IMR-90 (cell line): ENCODE results near the gene STYXL1. TPM values are rescaled to one million over a fixed set of nuclear protein-coding genes. Genes with fewer than 3 reads are reported as not detected.
A peak's percentile ranks its signal among the peaks of the same experiment; 100 is the strongest.

Experiments
- ATAC-seq: fragments of 200-7000 bp; cut with Tn5 transposase; 2 replicates; pipeline ENCODE4 v1.9.1; 2020; ENCODE audit warnings: low read depth, mild to moderate bottlenecking, moderate library complexity
- BruUV-seq: library from RNA; stranded (reverse); fragments of 400-500 nt; replicated peaks from 2 replicates; lab custom pipeline; 2021; lab: Mats Ljungman, UMichigan
- CTCF ChIA-PET: fragments of 300-600 bp; formaldehyde crosslinking; extraction: SDS; loops from one replicate; lab custom pipeline; 2021; ENCODE audit warnings: antibody characterized with exemption; lab: Yijun Ruan, JAX
- POLR2A ChIA-PET: fragments of 300-600 bp; sonication (Branson Sonifier 250); formaldehyde crosslinking; loops from one replicate; lab custom pipeline; 2022; ENCODE audit warnings: antibody characterized with exemption; ENCODE audit not compliant: unreplicated experiment; lab: Charles Lee
- DNase-seq: peaks from one replicate; pipeline ENCODE4 v3.0.0; 2013
- H2AFZ ChIP-seq: replicated peaks from 2 replicates; pipeline ENCODE3; 2013; ENCODE audit warnings: low read length, mild to moderate bottlenecking; ENCODE audit not compliant: poor library complexity
- H2AK5ac ChIP-seq: 2 replicates; pipeline ENCODE4 v1.6.1; 2013; ENCODE audit warnings: low read depth, low read length, inconsistent platforms
- H2AK9ac ChIP-seq: replicated peaks from 2 replicates; pipeline ENCODE3; 2013; ENCODE audit warnings: mild to moderate bottlenecking, low read depth, low read length, moderate library complexity; ENCODE audit not compliant: poor library complexity
- H2BK120ac ChIP-seq: 2 replicates; pipeline ENCODE4 v1.6.1; 2013; ENCODE audit warnings: low read depth, low read length, inconsistent platforms
- H2BK15ac ChIP-seq: 3 replicates; pipeline ENCODE4 v1.6.1; 2013; ENCODE audit warnings: low read depth, low read length, inconsistent platforms
- H2BK20ac ChIP-seq: 2 replicates; pipeline ENCODE4 v1.6.1; 2013; ENCODE audit warnings: low read depth, mild to moderate bottlenecking, inconsistent platforms, low read length, moderate library complexity
- H2BK5ac ChIP-seq: 2 replicates; pipeline ENCODE4 v1.6.1; 2013; ENCODE audit warnings: mild to moderate bottlenecking, low read depth, low read length, inconsistent platforms; ENCODE audit not compliant: poor library complexity, severe bottlenecking
- H3K14ac ChIP-seq: replicated peaks from 2 replicates; pipeline ENCODE4 v1.6.1; 2013; ENCODE audit warnings: low read depth, low read length, inconsistent platforms
- H3K18ac ChIP-seq: 2 replicates; pipeline ENCODE4 v1.6.1; 2013; ENCODE audit warnings: low read depth, low read length, control low read depth
- H3K23ac ChIP-seq: 2 replicates; pipeline ENCODE4 v1.6.1; 2013; ENCODE audit warnings: low read depth, low read length, inconsistent platforms
- H3K27ac ChIP-seq: 2 replicates; pipeline ENCODE4 v1.5.1; 2013; ENCODE audit warnings: mild to moderate bottlenecking, control low read depth, low read length; ENCODE audit not compliant: insufficient read depth
- H3K27me3 ChIP-seq: 2 replicates; pipeline ENCODE4 v1.6.1; 2013; ENCODE audit warnings: low read length; ENCODE audit not compliant: control insufficient read depth, insufficient read depth
- H3K36me3 ChIP-seq: 2 replicates; pipeline ENCODE4 v1.6.1; 2013; ENCODE audit warnings: low read length, mixed read lengths; ENCODE audit not compliant: control insufficient read depth, insufficient read depth
- H3K4ac ChIP-seq: 2 replicates; pipeline ENCODE4 v1.6.1; 2013; ENCODE audit warnings: low read depth, low read length, inconsistent platforms
- H3K4me1 ChIP-seq: 2 replicates; pipeline ENCODE4 v1.6.1; 2013; ENCODE audit warnings: low read length, mixed read lengths; ENCODE audit not compliant: control insufficient read depth, insufficient read depth
- H3K4me2 ChIP-seq: 2 replicates; pipeline ENCODE4 v1.6.1; 2013; ENCODE audit warnings: low read depth, mild to moderate bottlenecking, control low read depth, low read length, moderate library complexity
- H3K4me3 ChIP-seq: 2 replicates; pipeline ENCODE4 v1.5.1; 2013; ENCODE audit warnings: low read depth, mild to moderate bottlenecking, control low read depth, low read length, moderate library complexity; ENCODE audit not compliant: insufficient read depth
- H3K56ac ChIP-seq: 2 replicates; pipeline ENCODE4 v1.6.1; 2013; ENCODE audit warnings: low read length, inconsistent platforms; ENCODE audit not compliant: insufficient read depth; ENCODE audit errors: extremely low read depth
- H3K79me1 ChIP-seq, 2 experiments: 2 replicates each; pipeline ENCODE4 v1.6.1; 2013; ENCODE audit warnings: low read length in 2 of 2, inconsistent platforms in 1 of 2, low read depth in 1 of 2
- H3K9ac ChIP-seq: 2 replicates; pipeline ENCODE4 v1.6.1; 2013; ENCODE audit warnings: low read depth, low read length, control low read depth
- H3K9me1 ChIP-seq: 2 replicates; pipeline ENCODE4 v1.6.1; 2013; ENCODE audit warnings: low read length, inconsistent platforms; ENCODE audit not compliant: insufficient read depth
- H3K9me3 ChIP-seq: 2 replicates; pipeline ENCODE4 v1.6.1; 2013; ENCODE audit warnings: low read length; ENCODE audit not compliant: control insufficient read depth, insufficient read depth
- H4K20me1 ChIP-seq: 2 replicates; pipeline ENCODE4 v1.6.1; 2013; ENCODE audit warnings: low read length, inconsistent platforms; ENCODE audit not compliant: insufficient read depth
- H4K5ac ChIP-seq: 2 replicates; pipeline ENCODE4 v1.6.1; 2013; ENCODE audit warnings: mild to moderate bottlenecking, low read depth, low read length, control low read depth
- H4K8ac ChIP-seq, 2 experiments: 2 replicates each; pipeline ENCODE4 v1.6.1; 2013; ENCODE audit warnings: low read depth in 2 of 2, low read length in 2 of 2, control low read depth in 1 of 2, inconsistent platforms in 1 of 2
- H4K91ac ChIP-seq: 2 replicates; pipeline ENCODE4 v1.6.1; 2013; ENCODE audit warnings: low read depth, low read length, inconsistent platforms; ENCODE audit not compliant: insufficient read depth
- CEBPB ChIP-seq: IDR thresholded peaks from 2 replicates; pipeline ENCODE4 v1.6.1; 2012; ENCODE audit warnings: low read depth, low read length, improper control_type of control experiment
- CHD1 ChIP-seq: IDR thresholded peaks from 2 replicates; pipeline ENCODE4 v1.6.1; 2012; ENCODE audit warnings: low read depth, low read length, improper control_type of control experiment
- FOS ChIP-seq: fragments of 150-350 bp; IDR thresholded peaks from 2 replicates; pipeline ENCODE4 v1.6.1; 2016; ENCODE audit warnings: low read depth, low read length
- MAZ ChIP-seq: IDR thresholded peaks from 2 replicates; pipeline ENCODE4 v1.6.1; 2012; ENCODE audit warnings: low read depth, mild to moderate bottlenecking, low read length, improper control_type of control experiment, moderate library complexity, borderline replicate concordance
- WGBS, 2 experiments: methylation state at CpG; one replicate each; pipeline versions ENCODE4 v1.1.5 to v1.1.7; 2013; ENCODE audit warnings: missing lambda C conversion rate in 2 of 2; ENCODE audit not compliant: insufficient read length in 1 of 2; ENCODE audit errors: extremely low coverage in 2 of 2; 5-methylcytosine and 5-hydroxymethylcytosine counted together
- dilution Hi-C: fragments of 300-500 bp; cut with HindIII; formaldehyde crosslinking; loops from one replicate; pipeline ENCODE4 v1.14.3; 2018; ENCODE audit warnings: low sequenced_read_pairs; ENCODE audit not compliant: unreplicated experiment
- in situ Hi-C: fragments of 300-500 bp; cut with MboI; formaldehyde crosslinking; loops from 3 replicates; pipeline ENCODE4 v1.14.3; 2019; ENCODE audit warnings: low sequenced_read_pairs, inconsistent platforms, mixed read lengths
- intact Hi-C: fragments of 100-400 bp; cut with micrococcal nuclease; formaldehyde crosslinking; loops from 2 replicates; pipeline ENCODE4 v1.10.0; 2022
- polyA plus RNA-seq, 3 experiments: library from polyadenylated mRNA; depleted of rRNA; stranded (reverse); fragments of >200 nt; gene quantifications; 2 replicates each; pipeline ENCODE4 v1.2.3, GENCODE V29; 2012; ENCODE audit warnings: low replicate concordance in 1 of 3
- total RNA-seq: library from RNA; depleted of rRNA; stranded (reverse); fragments of >200 nt; gene quantifications from 2 replicates; pipeline ENCODE4 v1.2.3, GENCODE V29; 2012

Gene STYXL1
- total and polyA plus RNA-seq, 2 of the 4 experiments (the other 2 are of a cell fraction): 66.1 to 73.8 TPM

GRCh38 chr7:75950111-75950681 is 97.6 kb downstream of the STYXL1 start:
- no TSS peak for BruUV-seq

More at GRCh38 chr7:75950111-75950681, 97.6 kb downstream of the STYXL1 start:
- Histone ChIP-seq H3K4me1 (peaks cover 12% of the 10 kb centered on the region), H4K91ac (no peak overlapping the region), H3K56ac (no peak overlapping the region), H3K4me3 (no peak overlapping the region), H3K79me1 (peaks cover 3 to 57% of the 10 kb centered on the region in 2 experiments; a peak in 3 of 4 replicates), H2AK9ac (no peak overlapping the region), H2BK120ac (no peak overlapping the region), H3K4ac (no peak overlapping the region), H3K23ac (no peak overlapping the region), H4K5ac (no peak overlapping the region), H4K8ac (no peak overlapping the region), H2AFZ (no peak overlapping the region), H4K20me1 (peaks cover 3% of the 10 kb centered on the region; the same call in 1 of the 2 replicates), H3K18ac (no peak overlapping the region), H2BK15ac (no peak overlapping the region), H2BK5ac (no peak overlapping the region), H3K27me3 (no peaks in the 10 kb centered on the region), H3K4me2 (no peak overlapping the region), H3K9me3 (no peaks in the 10 kb centered on the region), H3K36me3 (peaks cover 11% of the 10 kb centered on the region), H2BK20ac (no peak overlapping the region), H3K14ac (no peak overlapping the region), H3K9ac (no peak overlapping the region), H3K27ac (no peak overlapping the region), H2AK5ac (no peak overlapping the region), H3K9me1 (peaks cover 14% of the 10 kb centered on the region)
- POLR2A ChIA-PET: no interaction called here
- in situ Hi-C loops: no loop called here
- whole genome bisulfite sequencing, 2 experiments: 73% methylated on average over 8 of the region's 15 CpGs; no CpG with 5 or more reads in 1 of the 2 experiments
- intact Hi-C loops: no loop called here
- CTCF ChIA-PET: no interaction called here
- ATAC-seq (no peak), DNase-seq (no peak)
- TF ChIP-seq CHD1 (no peak), CEBPB (peak; percentile 42; the same call in 1 of the 2 replicates), MAZ (no peak), FOS (no peak)
- dilution Hi-C loops: no loop called here
